Measurements from ENCODE around the gene PROS1. TPM values are rescaled to one million over a fixed set of nuclear protein-coding genes. Genes with fewer than 3 reads are reported as not detected.

PROS1 gene
- total RNA-seq = 103 and 115 TPM in 2 replicates
- polyA plus RNA-seq = 46.5 and 58.7 TPM in 2 replicates

- no peaks in the 10 kb centered on the region for H3K27me3 ChIP-seq
- no peaks in the 10 kb centered on the region for H3K36me3 ChIP-seq (replicated peaks; ENCODE audit: insufficient read depth, low read depth)
- DNase-seq (ENCODE audit: low spot score) = peak; percentile 94
- 1% methylated on average over 52 of the region's 53 CpGs for WGBS (ENCODE audit: low lambda C conversion rate, missing lambda C conversion rate)
- H3K4me2 ChIP-seq = peak within 1 kb of the TSS; percentile 84
- peak within 1 kb of the TSS; percentile 94 for H3K27ac ChIP-seq
- peaks cover 10% of the 10 kb centered on the region for H3K4me1 ChIP-seq (ENCODE audit: insufficient read depth)
- TF ChIP-seq CTCF (IDR thresholded peaks at IDR 0.05; ENCODE audit: poor library complexity) (peak; percentile 17), EZH2phosphoT487 (IDR thresholded peaks at IDR 0.05; ENCODE audit: low read depth, severe bottlenecking, unreplicated experiment) (no peak), EZH2 (IDR thresholded peaks at IDR 0.05; ENCODE audit: borderline replicate concordance) (no peak)
- H3K9me3 ChIP-seq (ENCODE audit: low read depth) = no peaks in the 10 kb centered on the region
- H3K4me3 ChIP-seq = peak within 1 kb of the TSS; percentile 53
- no peaks in the 10 kb centered on the region for H3K9me2 ChIP-seq (replicated peaks; ENCODE audit: insufficient read depth)
- H2AFZ ChIP-seq = peak within 1 kb of the TSS; percentile 66
- peaks cover 29% of the 10 kb centered on the region for H3K79me2 ChIP-seq
- no peaks in the 10 kb centered on the region for H4K20me1 ChIP-seq (ENCODE audit: insufficient read depth, poor library complexity, severe bottlenecking)
Observed at GRCh38 chr3:93973131-93974126, at the start of gene PROS1. Gene PROS1 (minus strand): TSS chr3:93973896. CDS start chr3:93973749, 147 bp downstream.

DNA sequence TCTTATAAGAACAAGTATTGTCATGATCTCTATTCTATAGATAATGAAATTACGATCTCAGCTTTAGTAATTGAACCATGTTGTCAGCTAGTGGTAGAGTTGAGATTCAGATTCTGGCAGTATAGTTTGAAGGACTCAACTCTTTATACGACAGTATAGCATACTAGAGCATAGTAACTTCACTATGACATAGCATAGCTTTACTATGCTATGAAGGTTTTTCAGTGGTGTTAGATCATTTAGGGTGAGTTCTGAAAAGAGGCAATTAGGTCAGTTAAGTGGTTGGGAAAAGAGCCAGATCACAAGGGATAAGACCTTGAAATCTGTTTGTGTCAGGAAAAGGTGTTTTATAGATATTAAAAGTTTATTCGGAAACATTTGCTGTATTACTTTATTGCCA is 46.6 kb upstream of the PROS1 start:
- no peak for DNase-seq (ENCODE audit: low spot score)
- Histone ChIP-seq H4K20me1 (ENCODE audit: insufficient read depth, poor library complexity, severe bottlenecking) (no peaks in the 10 kb centered on the region), H3K4me2 (no peak overlapping the region), H3K36me3 (replicated peaks; ENCODE audit: insufficient read depth, low read depth) (no peaks in the 10 kb centered on the region), H2AFZ (no peak overlapping the region), H3K4me1 (ENCODE audit: insufficient read depth) (no peaks in the 10 kb centered on the region), H3K9me3 (ENCODE audit: low read depth) (no peaks in the 10 kb centered on the region), H3K4me3 (no peak overlapping the region), H3K27ac (no peak overlapping the region), H3K79me2 (no peaks in the 10 kb centered on the region), H3K9me2 (replicated peaks; ENCODE audit: insufficient read depth) (no peaks in the 10 kb centered on the region), H3K27me3 (no peaks in the 10 kb centered on the region)
- WGBS (ENCODE audit: low lambda C conversion rate, missing lambda C conversion rate) = 93% methylated on average over 3 of the region's 3 CpGs
- TF ChIP-seq CTCF (IDR thresholded peaks at IDR 0.05; ENCODE audit: poor library complexity) (no peak), EZH2 (IDR thresholded peaks at IDR 0.05; ENCODE audit: borderline replicate concordance) (no peak), EZH2phosphoT487 (IDR thresholded peaks at IDR 0.05; ENCODE audit: low read depth, severe bottlenecking, unreplicated experiment) (no peak)

- Histone ChIP-seq H3K27ac (no peak overlapping the region), H2AFZ (no peak overlapping the region), H3K79me2 (no peaks in the 10 kb centered on the region), H3K4me1 (ENCODE audit: insufficient read depth) (no peaks in the 10 kb centered on the region), H3K36me3 (replicated peaks; ENCODE audit: insufficient read depth, low read depth) (no peaks in the 10 kb centered on the region), H3K4me3 (no peak overlapping the region), H3K4me2 (no peak overlapping the region), H3K27me3 (no peaks in the 10 kb centered on the region), H3K9me3 (ENCODE audit: low read depth) (no peaks in the 10 kb centered on the region), H4K20me1 (ENCODE audit: insufficient read depth, poor library complexity, severe bottlenecking) (no peaks in the 10 kb centered on the region), H3K9me2 (replicated peaks; ENCODE audit: insufficient read depth) (no peaks in the 10 kb centered on the region)
- TF ChIP-seq EZH2 (IDR thresholded peaks at IDR 0.05; ENCODE audit: borderline replicate concordance) = no peak
- no peak for TF ChIP-seq CTCF (IDR thresholded peaks at IDR 0.05; ENCODE audit: poor library complexity)
- no peak for TF ChIP-seq EZH2phosphoT487 (IDR thresholded peaks at IDR 0.05; ENCODE audit: low read depth, severe bottlenecking, unreplicated experiment)
- no peak for DNase-seq (ENCODE audit: low spot score)
- WGBS (ENCODE audit: low lambda C conversion rate, missing lambda C conversion rate) = 95% methylated on average over 2 of the region's 2 CpGs
Observed at GRCh38 chr3:94019659-94020058, 46.0 kb upstream of the PROS1 start.

Data from hepatocyte (in vitro differentiated cells).